Astrocyte of the cerebellum (primary cell): ENCODE data around the gene PPIL6.

ENCODE experiments used
- DNase-seq: peaks from one replicate; pipeline ENCODE4 v3.0.0-alpha.2; 2011; ENCODE audit warnings: low read depth
- H3K4me3 ChIP-seq: 2 replicates; pipeline ENCODE4 v1.5.1; 2011; ENCODE audit warnings: mild to moderate bottlenecking, low read depth, low read length, moderate library complexity
- in situ Hi-C: cut with HindIII; loops from 2 replicates; pipeline ENCODE4 v1.10.0; 2017; ENCODE audit warnings: low sequenced_read_pairs
- TF ChIP-seq, protein P1 (sequence below): IDR thresholded peaks from 2 replicates; pipeline ENCODE4 v1.5.1; 2012; ENCODE audit warnings: low read length, low read depth, moderate library complexity, mild to moderate bottlenecking; ENCODE audit errors: missing control alignments

Gene PPIL6

DNA sequence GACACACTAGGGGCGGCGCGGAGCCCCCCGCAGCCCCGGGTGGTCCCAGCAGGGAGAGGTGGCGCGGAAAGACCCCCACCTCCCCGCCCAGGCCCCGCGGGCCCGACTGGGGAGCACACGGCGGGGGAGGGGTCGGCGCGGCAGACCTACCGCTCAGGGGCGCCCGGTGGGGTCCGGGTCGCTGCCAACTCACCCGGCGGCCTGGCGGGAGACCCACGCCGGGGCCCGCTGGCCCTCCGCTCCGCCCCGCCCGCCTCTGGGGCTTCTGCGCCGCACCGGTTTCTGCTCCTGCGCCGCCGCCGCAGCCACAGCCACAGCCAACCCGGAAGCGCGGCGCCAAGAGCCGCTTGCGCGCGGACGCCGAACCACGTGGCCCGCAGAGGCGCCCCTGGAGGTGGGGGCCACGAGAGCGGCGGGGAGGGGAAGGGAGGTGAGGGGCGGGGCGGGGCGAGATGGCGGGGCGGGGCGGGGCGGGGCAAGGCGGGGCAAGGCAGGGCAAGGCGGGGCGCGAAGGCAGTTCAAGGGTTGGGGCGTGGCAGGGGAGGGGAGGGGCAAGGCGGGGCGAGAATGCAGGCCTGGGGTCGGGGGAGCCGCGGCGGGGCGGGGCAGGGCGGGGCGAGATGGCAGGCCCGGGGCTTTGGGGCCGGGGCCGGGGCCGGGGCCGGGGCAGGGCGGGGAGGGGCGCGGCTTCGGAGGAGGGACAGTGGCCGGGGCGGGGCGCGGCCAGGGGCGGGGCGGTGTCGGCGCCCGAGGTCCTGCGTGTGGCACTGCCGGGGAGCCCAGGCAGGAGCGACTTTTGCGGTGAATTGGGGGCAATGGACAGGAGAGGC, 42.7 kb upstream of the PPIL6 start, which contains the start of gene ZBTB24:
ZBTB24 (minus strand) TSS at position 315 of the 830 bp plus-strand sequence. CDS start 1,193 bp downstream, outside the sequence.
- TF ChIP-seq, protein P1, sequence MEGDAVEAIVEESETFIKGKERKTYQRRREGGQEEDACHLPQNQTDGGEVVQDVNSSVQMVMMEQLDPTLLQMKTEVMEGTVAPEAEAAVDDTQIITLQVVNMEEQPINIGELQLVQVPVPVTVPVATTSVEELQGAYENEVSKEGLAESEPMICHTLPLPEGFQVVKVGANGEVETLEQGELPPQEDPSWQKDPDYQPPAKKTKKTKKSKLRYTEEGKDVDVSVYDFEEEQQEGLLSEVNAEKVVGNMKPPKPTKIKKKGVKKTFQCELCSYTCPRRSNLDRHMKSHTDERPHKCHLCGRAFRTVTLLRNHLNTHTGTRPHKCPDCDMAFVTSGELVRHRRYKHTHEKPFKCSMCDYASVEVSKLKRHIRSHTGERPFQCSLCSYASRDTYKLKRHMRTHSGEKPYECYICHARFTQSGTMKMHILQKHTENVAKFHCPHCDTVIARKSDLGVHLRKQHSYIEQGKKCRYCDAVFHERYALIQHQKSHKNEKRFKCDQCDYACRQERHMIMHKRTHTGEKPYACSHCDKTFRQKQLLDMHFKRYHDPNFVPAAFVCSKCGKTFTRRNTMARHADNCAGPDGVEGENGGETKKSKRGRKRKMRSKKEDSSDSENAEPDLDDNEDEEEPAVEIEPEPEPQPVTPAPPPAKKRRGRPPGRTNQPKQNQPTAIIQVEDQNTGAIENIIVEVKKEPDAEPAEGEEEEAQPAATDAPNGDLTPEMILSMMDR, result no peak
- peak; percentile 68 for DNase-seq
- H3K4me3 ChIP-seq, result peak within 1 kb of the TSS; percentile 87
- in situ Hi-C loops, result no loop called here

DNA sequence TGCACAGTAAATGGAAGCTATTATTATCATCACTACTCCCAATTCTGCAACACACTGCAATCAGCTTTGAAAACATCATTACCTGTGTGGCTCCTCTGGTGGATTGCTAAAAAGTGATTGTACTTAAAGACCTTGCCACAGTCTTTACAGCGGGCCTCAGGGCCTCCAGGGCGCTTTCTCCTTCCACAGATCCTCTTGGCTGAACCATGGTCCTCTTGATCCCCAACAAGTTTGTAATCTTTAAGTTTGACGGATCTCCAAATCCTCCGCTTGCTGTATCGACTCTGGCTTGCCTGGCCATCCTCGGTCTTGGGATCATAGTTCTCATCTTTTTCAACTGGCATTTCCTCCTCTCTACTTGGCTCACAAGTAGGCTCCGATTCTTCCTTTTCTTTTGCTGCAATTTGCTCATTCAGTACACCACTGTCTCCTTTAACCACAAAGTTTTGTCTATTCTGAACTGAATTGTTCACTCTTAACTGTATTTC, 40.6 kb upstream of the PPIL6 start:
- no peak for DNase-seq
- TF ChIP-seq, protein P1, result no peak
- H3K4me3 ChIP-seq, result no peak overlapping the region
- in situ Hi-C loops, result no loop called here

DNA sequence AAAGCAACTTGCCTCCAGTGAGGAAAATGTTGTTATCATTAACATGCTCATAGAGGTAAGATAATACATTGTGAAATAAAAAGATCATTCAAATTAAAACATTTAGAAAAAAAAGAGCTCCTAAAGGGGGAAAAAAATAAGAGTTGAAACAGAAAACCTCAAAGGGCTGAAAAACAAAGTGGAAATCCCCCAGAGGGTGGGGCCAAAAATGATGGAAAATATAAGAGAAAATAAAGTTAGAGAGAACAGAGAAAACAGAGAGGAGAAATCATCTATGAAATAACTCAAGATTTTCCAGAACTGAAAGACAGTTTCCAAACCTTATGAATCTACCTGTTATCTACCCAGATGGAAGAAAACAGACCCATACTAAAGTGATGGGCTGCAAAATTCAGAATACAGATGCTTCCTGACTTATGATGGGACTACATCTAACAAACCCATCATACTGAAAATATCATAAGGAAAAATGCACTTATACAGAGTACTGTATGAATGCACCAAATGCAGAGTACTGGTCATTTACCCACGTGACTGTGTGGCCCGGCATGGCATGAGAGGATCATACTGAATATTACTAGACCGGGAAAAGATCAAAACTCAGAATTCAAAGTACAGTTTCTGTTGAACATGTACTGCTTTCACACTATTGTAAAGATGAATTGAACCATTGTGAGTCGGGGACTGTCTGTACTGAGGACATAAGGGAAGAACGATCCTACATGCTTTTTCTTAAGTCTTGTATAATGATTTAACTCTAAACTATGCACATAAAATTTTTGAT, 38.6 kb upstream of the PPIL6 start:
- in situ Hi-C loops, result no loop called here
- TF ChIP-seq, protein P1, result no peak
- no peak for DNase-seq
- H3K4me3 ChIP-seq, result peak overlapping the region; percentile 5

DNA sequence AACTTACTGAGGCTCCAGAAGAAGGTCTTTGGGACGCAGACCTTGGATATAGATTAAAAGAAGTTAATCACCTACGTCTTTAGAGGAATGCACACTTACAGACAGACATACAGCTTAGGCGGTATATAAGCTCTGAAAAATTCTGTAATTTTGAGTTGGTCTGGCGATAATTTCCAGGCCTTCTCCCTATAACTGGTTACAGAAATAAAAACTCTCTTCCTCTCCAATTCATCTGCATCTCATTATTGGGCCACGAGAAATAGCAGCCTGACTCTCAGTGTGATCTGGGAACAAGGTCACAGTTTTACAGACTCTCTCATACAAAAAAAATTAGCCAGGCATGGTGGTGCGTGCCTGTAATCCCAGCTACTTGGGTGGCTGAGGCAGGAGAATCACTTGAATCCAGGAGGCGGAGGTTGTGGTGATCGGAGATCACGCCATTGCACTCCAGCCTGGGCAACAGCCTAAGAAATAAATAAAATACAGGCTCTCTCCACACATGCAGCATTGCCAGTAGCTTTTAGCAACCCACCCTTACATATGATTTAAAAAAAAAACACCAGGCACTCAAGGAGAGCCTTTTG, 37.9 kb upstream of the PPIL6 start:
- no peak for DNase-seq
- TF ChIP-seq, protein P1, result no peak
- no peak overlapping the region for H3K4me3 ChIP-seq
- in situ Hi-C loops, result no loop called here

DNA sequence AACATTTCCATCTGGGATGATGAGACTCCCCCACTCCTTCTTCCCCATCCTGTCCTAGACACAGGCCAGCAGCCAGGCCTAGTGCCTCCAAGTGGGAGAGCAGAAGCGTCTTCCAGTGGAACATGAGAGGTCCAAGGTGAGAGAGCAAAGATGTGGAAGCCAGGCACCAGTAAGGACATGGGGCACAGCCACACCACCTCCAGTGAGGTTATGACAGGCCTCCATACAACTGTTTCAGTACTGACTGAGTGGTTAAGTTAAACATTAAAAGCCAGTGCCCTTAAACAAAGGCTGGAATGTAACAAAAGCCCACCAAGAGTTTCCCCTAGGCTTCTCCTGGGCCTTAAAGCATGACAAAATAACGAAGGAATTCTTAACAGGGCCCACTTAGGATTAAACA, 37.3 kb upstream of the PPIL6 start:
- no peak overlapping the region for H3K4me3 ChIP-seq
- DNase-seq, result no peak
- in situ Hi-C loops, result no loop called here
- TF ChIP-seq, protein P1, result no peak

DNA sequence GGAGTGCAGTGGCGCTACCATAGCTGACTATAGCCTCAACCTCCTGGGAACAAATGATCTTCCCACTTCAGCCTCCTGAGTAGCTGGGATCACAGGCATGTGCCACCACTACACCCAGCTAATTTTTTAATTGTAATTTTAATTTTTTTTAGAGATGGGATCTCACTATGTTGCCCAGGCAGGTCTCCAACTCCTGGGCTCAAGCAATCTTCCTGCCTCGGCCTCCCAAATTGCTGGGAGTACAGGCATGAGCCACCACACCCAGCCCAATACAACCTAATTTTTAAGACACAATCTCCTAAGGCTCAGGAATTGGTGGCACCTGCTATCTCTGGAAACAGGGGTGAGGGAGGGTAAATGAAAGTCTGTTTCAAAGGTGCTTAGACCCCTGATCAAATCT, 36.8 kb upstream of the PPIL6 start:
- no peak for DNase-seq
- in situ Hi-C loops, result no loop called here
- H3K4me3 ChIP-seq, result no peak overlapping the region
- TF ChIP-seq, protein P1, result no peak
